ENCODE measurements around the gene EPS8L2. TPM values are rescaled to one million over a fixed set of nuclear protein-coding genes. Genes with fewer than 3 reads are reported as not detected.

EPS8L2 gene
- total RNA-seq, 1 experiment from 2014 or later: 92.8 TPM

DNA sequence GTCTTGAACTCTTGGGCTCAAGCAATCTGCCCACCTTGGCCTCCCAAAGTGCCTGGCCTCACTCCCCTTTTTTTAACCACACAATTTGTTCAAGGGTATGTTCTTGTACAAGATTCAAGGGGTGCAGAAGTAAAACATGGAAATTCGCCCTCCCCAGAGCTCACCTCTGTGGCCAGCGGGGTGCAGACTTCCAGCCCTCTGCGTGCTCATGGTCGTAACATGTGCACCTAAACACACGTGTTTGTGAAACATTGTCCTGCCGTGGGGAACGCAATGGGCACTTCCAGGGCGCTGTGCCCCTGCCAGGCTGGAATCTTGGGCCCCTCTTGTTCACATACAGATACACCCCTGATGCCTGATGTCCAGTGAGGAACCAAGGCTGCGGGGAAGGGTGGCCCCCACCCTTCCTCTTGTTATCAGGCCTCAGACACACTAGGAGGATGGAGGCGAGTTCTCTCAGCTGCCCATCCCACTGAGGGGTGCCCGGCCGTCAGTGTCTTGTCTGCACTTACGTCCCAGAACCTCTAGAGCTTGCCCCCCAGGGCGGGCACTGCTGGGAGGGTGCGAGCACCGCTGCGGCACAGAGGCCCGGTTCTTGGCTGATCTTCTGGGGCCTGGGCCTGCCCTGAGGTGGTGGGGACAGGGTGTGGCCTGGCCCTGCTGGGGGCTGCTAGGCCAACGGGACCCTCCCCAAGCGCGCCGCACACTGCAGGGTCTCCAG lies 4.1 kb upstream of the EPS8L2 start:
- H2BK12ac ChIP-seq (ENCODE audit: insufficient read length, low read depth, low read length): no peak overlapping the region
- no peak overlapping the region for H3K27ac Mint-ChIP-seq
- no peaks in the 10 kb centered on the region for H3K79me1 ChIP-seq (ENCODE audit: insufficient read depth, low read depth, low read length, poor library complexity, severe bottlenecking)
- H3K4me2 ChIP-seq (ENCODE audit: insufficient read depth, insufficient read length, low read length): no peak overlapping the region
- H3K56ac ChIP-seq (ENCODE audit: insufficient read length, low read depth, low read length): no peak overlapping the region
- peaks cover 8% of the 10 kb centered on the region; the same call in 1 of the 2 replicates for H3K4me1 ChIP-seq (ENCODE audit: insufficient read depth, low read length)
- no peak overlapping the region for H2AK5ac ChIP-seq (ENCODE audit: insufficient read length, low read length)
- H3K23me2 ChIP-seq (ENCODE audit: insufficient read length, low read depth, low read length, poor library complexity, severe bottlenecking): peaks cover 3% of the 10 kb centered on the region
- no peak overlapping the region for H3T11ph ChIP-seq (ENCODE audit: low read length)
- H4K20me1 ChIP-seq (ENCODE audit: control insufficient read depth, insufficient read depth, insufficient read length): no peaks in the 10 kb centered on the region
- peaks cover 2 to 12% (median 12%) of the 10 kb centered on the region in 3 experiments; a peak in 5 of 7 replicates for H3K36me3 Mint-ChIP-seq (ENCODE audit: insufficient read depth in 1 of 3, low read depth in 3 of 3)
- no peak overlapping the region for H3K4ac ChIP-seq (ENCODE audit: low read depth, low read length)
- TF ChIP-seq, protein P1, sequence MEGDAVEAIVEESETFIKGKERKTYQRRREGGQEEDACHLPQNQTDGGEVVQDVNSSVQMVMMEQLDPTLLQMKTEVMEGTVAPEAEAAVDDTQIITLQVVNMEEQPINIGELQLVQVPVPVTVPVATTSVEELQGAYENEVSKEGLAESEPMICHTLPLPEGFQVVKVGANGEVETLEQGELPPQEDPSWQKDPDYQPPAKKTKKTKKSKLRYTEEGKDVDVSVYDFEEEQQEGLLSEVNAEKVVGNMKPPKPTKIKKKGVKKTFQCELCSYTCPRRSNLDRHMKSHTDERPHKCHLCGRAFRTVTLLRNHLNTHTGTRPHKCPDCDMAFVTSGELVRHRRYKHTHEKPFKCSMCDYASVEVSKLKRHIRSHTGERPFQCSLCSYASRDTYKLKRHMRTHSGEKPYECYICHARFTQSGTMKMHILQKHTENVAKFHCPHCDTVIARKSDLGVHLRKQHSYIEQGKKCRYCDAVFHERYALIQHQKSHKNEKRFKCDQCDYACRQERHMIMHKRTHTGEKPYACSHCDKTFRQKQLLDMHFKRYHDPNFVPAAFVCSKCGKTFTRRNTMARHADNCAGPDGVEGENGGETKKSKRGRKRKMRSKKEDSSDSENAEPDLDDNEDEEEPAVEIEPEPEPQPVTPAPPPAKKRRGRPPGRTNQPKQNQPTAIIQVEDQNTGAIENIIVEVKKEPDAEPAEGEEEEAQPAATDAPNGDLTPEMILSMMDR (conservative IDR thresholded peaks at IDR 0.05): no peak
- no peak overlapping the region for H2BK5ac ChIP-seq (ENCODE audit: insufficient read length, low read length)
- H2AFZ ChIP-seq (ENCODE audit: low read length): no peak overlapping the region
- H3K9ac ChIP-seq (ENCODE audit: extremely low read depth, insufficient read length, low read length): no peak overlapping the region
- H4K5ac ChIP-seq (ENCODE audit: insufficient read length, low read depth, low read length): no peak overlapping the region
- H4K91ac ChIP-seq (ENCODE audit: insufficient read length, low read depth, low read length): no peak overlapping the region
- no peaks in the 10 kb centered on the region for H3K79me2 ChIP-seq (ENCODE audit: insufficient read depth, low read length)
- H2BK20ac ChIP-seq (ENCODE audit: low read depth, low read length, poor library complexity, severe bottlenecking): no peak overlapping the region
- H4K8ac ChIP-seq (replicated peaks; ENCODE audit: insufficient read length, low read depth, low read length): no peak overlapping the region
- H3K9me3 ChIP-seq (ENCODE audit: control insufficient read depth, low read depth, low read length): no peaks in the 10 kb centered on the region
- H2BK120ac ChIP-seq (ENCODE audit: low read depth, low read length, poor library complexity, severe bottlenecking): no peak overlapping the region
- peaks cover 15 to 25% of the 10 kb centered on the region in 2 experiments for H3K4me1 Mint-ChIP-seq
- no peak overlapping the region for H3K18ac ChIP-seq (ENCODE audit: insufficient read length, low read depth, low read length)
- no peaks in the 10 kb centered on the region for H3K27me3 ChIP-seq (ENCODE audit: insufficient read depth, low read length)
- H3K27ac ChIP-seq (ENCODE audit: insufficient read length, low read depth, low read length): no peak overlapping the region
- no peaks in the 10 kb centered on the region for H3K27me3 Mint-ChIP-seq (ENCODE audit: low read depth)
- no CpG with 5 or more reads among the region's 22 CpGs for WGBS (ENCODE audit: extremely low coverage, insufficient read length, low lambda C conversion rate)
- no peak overlapping the region for H3K23ac ChIP-seq (ENCODE audit: insufficient read length, low read depth, low read length)
- no peak overlapping the region for H3K4me3 Mint-ChIP-seq
- no peak overlapping the region for H3K14ac ChIP-seq (ENCODE audit: insufficient read depth, low read length)
- no peak overlapping the region for H2BK15ac ChIP-seq (ENCODE audit: low read depth, low read length)
- H3K9me3 Mint-ChIP-seq: no peaks in the 10 kb centered on the region
- DNase-seq: no peak
